Activated CD4-positive, alpha-beta T cell treated with anti-CD3 and anti-CD28 coated beads, Interleukin-2, amount 10 ng/mL, durations not matched to agents 24 days and 14 days (primary cell): ENCODE results near the gene RNF152. TPM values are rescaled to one million over a fixed set of nuclear protein-coding genes. Genes with fewer than 3 reads are reported as not detected.

ENCODE experiments used
- DNase-seq: peaks from one replicate; pipeline ENCODE4 v3.0.0; 2022
- H3K27ac Mint-ChIP-seq: one replicate; pipeline ENCODE4 v1.8.0; 2022; ENCODE audit warnings: mild to moderate bottlenecking, mixed read lengths
- H3K27me3 Mint-ChIP-seq: one replicate; pipeline ENCODE4 v1.8.0; 2022; ENCODE audit warnings: mixed read lengths
- H3K36me3 Mint-ChIP-seq: one replicate; pipeline ENCODE4 v1.8.0; 2022; ENCODE audit warnings: low read depth, mild to moderate bottlenecking, mixed read lengths
- H3K4me1 Mint-ChIP-seq: one replicate; pipeline ENCODE4 v1.8.0; 2021; ENCODE audit warnings: mixed read lengths
- H3K4me3 Mint-ChIP-seq: one replicate; pipeline ENCODE4 v1.8.0; 2022; ENCODE audit warnings: mild to moderate bottlenecking, moderate library complexity, mixed read lengths
- H3K9me3 Mint-ChIP-seq: one replicate; pipeline ENCODE4 v1.8.0; 2021; ENCODE audit warnings: mixed read lengths
- intact Hi-C: fragments of 100-400 bp; cut with micrococcal nuclease; formaldehyde crosslinking; loops from one replicate; pipeline ENCODE4 v1.15.1; 2023
- total RNA-seq: library from RNA; stranded (reverse); gene quantifications from 2 replicates; pipeline ENCODE4 v1.2.3, GENCODE V29; 2022

The RNF152 gene
- total RNA-seq, 1 donor from 2014 or later: 0.37 TPM

DNA sequence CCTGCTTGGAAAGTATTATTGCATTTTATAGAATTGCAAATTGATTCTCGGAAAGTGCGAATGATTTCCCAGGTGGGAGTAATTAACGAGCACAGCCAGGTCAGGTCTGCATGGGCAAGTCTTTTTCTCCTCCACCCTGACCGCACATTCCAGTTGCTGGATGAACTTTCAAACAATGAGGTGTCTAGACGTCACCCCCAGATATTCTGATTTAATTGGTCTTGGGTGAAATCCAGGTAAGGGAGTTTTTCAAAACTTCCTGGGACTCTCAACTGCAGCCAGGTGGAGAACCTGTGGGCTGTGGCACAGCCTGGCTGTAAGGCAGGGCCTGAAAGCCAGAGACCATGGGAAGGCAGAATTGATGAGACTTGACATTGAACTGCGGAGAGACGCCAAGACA lies 15.9 kb upstream of the RNF152 start:
- no peak for DNase-seq
- intact Hi-C loops: no loop called here
- Mint-ChIP-seq H3K4me1 (no peaks in the 10 kb centered on the region), H3K36me3 (no peaks in the 10 kb centered on the region), H3K27me3 (peaks cover 43% of the 10 kb centered on the region), H3K9me3 (peaks cover 8% of the 10 kb centered on the region), H3K4me3 (no peak overlapping the region), H3K27ac (no peak overlapping the region)

DNA sequence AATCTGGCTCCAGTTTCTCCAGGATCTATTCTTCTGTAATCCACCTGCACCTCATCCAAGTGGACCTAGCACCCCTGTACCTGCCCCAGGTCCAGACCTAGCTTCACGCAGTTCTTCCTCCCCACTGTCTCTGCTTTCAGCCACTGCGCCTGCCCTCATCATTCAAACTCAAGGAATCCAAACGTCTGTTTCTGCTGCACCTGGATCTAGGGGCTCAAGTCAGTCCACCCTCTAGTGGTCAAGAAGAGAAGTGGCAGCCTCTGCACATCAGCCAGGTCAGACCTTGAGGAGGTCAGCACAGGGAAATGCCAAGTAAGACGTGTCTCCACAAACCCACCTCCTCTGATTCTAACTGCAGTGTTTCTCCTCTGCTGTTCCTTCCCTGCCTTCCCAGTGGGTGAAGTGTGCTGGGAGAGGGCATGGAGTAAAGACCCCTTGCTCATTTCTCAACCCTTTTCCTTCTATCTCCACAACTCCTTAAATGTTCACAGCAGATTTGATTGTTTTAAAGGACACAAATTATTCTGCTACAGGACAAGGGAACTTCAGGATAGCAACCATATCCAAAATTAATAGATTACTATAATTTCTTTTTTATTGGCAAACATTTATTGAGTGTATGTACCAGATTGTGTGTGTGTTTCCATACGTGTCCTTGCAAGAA lies 8.6 kb upstream of the RNF152 start:
- peak; percentile 79 for DNase-seq
- intact Hi-C loops: loop anchor here (2.0 to 5.0 kb wide), 2 partner anchors 51 to 231 kb away; no protein-coding TSS in a partner anchor
- H3K4me1 Mint-ChIP-seq: peaks cover 2% of the 10 kb centered on the region
- no peak overlapping the region for H3K4me3 Mint-ChIP-seq
- no peaks in the 10 kb centered on the region for H3K9me3 Mint-ChIP-seq
- H3K36me3 Mint-ChIP-seq: no peaks in the 10 kb centered on the region
- H3K27ac Mint-ChIP-seq: no peak overlapping the region
- H3K27me3 Mint-ChIP-seq: peaks cover 45% of the 10 kb centered on the region

DNA sequence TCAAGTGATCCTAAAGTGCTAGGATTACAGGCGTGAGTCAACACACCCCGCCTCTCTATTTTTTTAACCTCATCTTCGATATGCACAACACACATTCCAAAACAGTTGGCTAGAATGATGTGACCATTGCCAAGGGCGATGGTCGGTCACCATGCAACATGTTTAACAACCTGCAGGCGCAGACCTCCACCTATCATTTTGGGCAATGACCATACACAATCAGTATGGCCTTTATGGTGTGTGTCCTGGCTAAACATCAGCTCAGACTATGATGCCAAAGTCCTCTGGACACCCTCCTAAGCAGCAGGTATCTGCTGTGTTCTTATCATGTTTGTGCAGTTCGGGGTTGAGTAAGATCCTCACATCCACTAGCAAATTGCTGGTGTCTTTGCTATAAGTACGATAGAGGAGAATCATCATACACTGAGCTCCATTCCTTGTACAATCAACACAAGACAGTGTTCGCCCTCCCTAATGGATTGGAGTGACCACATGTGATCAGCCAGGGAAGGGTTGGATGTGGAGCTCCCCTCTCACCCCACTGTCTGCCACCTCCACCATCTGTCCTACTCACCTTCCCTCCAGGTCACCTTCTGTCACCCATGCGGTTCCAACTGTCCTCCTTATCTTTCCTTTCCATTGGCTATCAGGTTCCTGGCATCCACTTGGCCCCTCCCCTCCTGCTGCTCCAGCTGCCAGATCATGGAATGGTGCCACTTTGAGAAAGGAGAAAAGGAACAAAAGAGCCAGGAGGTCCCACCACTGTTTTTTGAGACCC lies 7.9 kb upstream of the RNF152 start:
- Mint-ChIP-seq H3K4me1 (peaks cover 2% of the 10 kb centered on the region), H3K27me3 (peaks cover 47% of the 10 kb centered on the region), H3K27ac (no peak overlapping the region), H3K36me3 (no peaks in the 10 kb centered on the region), H3K9me3 (no peaks in the 10 kb centered on the region), H3K4me3 (no peak overlapping the region)
- intact Hi-C loops: loop anchor here (2.0 to 5.0 kb wide), 2 partner anchors 52 to 232 kb away; no protein-coding TSS in a partner anchor
- no peak for DNase-seq

DNA sequence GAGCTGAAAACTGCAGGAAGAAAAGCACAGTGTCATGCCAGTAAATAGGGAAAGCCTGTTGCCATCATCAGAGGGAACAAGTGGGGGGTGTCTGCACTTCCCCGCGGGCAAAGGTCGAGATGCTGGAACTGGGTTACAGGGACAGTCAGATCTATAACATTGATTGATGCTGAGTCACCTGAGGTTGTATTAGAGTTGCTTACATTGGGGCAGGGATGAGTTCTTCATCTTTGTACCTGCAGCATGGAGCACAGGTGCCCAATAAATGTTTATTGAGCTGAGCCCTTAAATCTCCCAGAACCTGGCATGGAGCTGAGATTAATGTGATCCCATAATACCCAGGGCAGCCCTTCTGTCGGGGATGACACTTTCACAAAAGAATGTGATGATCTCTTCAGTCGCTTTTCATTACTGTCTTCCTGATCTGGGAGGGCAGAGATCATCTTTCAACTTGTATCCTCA lies 5.9 kb upstream of the RNF152 start:
- no peaks in the 10 kb centered on the region for H3K9me3 Mint-ChIP-seq
- no peak overlapping the region for H3K27ac Mint-ChIP-seq
- H3K36me3 Mint-ChIP-seq: no peaks in the 10 kb centered on the region
- H3K27me3 Mint-ChIP-seq: peaks cover 52% of the 10 kb centered on the region
- H3K4me1 Mint-ChIP-seq: peaks cover 5% of the 10 kb centered on the region
- no peak overlapping the region for H3K4me3 Mint-ChIP-seq
- intact Hi-C loops: loop anchor here (10.0 kb wide), 1 partner anchor 134 kb away; no protein-coding TSS in a partner anchor
- no peak for DNase-seq

DNA sequence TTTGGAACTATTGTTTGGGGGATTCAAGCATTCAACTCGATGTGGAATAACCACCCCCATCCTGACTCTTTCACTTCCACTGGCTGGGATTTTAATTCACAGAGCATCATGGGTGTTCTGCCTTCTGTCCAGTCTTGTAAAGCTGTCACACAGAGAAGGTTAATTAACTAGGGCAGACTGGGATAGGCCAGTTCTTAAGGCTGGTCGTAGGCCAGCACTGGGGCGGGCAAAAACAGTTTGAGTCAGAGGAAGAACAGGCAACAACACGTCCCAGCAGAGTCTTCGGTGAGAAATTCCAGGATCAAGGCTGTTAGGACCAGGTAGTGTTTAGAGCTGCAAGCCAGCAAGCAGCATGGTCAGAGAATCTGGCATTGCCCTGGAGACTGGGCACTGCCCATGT lies 4.0 kb upstream of the RNF152 start:
- Mint-ChIP-seq H3K4me1 (peaks cover 12% of the 10 kb centered on the region), H3K9me3 (no peaks in the 10 kb centered on the region), H3K27me3 (peaks cover 59% of the 10 kb centered on the region), H3K36me3 (no peaks in the 10 kb centered on the region), H3K4me3 (no peak overlapping the region), H3K27ac (no peak overlapping the region)
- intact Hi-C loops: loop anchor here (10.0 kb wide), 1 partner anchor 132 kb away; no protein-coding TSS in a partner anchor
- DNase-seq: no peak

DNA sequence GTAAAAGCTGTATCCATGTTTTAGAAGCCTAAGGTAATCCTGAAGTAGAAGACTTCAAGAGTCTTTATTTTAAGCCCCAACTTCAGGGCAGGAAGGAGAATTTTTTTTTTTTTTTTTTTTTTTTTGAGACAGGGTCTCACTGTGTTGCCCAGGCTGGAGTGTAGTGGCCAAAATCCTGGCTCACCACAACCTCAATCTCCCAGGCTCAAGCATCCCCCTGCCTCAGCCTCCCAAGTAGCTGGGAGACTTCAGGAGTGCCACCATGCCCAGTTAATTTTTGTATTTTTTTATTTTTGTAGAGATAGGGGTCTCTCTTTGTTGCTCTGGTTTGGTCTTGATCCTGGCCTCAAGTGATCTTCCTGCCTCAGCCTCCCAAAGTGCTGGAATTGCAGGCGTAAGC lies 3.3 kb upstream of the RNF152 start:
- Mint-ChIP-seq H3K4me3 (no peak overlapping the region), H3K27ac (no peak overlapping the region), H3K9me3 (no peaks in the 10 kb centered on the region), H3K4me1 (peaks cover 10% of the 10 kb centered on the region), H3K27me3 (peaks cover 62% of the 10 kb centered on the region), H3K36me3 (no peaks in the 10 kb centered on the region)
- no peak for DNase-seq
- intact Hi-C loops: loop anchor here (10.0 kb wide), 1 partner anchor 131 kb away; no protein-coding TSS in a partner anchor

DNA sequence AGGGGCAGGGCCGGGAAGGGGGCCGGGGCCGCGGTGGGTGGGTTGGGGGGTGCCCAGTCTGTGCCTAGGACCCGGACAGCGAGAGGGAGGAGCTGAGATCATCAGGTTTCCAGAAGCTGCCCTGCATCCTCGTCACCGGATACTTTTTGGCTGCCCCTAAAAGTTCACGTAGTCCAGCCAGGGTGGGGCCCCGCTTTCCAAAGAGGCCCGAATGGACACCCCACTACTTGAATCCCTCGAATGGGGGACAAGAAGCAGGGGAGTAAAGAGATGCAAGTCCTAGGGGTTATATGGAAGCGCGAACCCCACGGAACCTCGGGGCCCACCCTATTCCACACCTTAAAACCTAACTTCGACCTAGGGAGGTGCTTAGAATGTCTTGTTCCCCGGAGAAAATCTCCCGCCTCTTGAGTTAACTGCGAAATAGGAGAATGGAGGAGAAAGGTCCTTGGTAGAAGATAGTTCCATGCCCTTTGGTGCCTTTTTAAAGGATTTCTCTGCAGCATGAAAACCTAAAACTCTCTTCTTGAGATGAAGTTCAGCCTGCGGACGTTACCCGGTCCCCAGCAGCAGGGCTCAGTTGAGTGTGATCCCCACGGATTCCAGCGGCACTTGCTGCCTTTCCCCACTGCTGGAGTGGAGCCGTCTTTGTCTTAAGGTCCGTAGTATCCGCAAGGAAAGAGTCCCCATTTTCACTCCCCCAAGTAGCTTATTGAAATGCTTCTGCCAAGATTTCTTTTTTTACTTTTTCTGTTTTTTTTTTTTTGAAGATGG lies 2.1 kb upstream of the RNF152 start:
- H3K27me3 Mint-ChIP-seq: peaks cover 65% of the 10 kb centered on the region

DNA sequence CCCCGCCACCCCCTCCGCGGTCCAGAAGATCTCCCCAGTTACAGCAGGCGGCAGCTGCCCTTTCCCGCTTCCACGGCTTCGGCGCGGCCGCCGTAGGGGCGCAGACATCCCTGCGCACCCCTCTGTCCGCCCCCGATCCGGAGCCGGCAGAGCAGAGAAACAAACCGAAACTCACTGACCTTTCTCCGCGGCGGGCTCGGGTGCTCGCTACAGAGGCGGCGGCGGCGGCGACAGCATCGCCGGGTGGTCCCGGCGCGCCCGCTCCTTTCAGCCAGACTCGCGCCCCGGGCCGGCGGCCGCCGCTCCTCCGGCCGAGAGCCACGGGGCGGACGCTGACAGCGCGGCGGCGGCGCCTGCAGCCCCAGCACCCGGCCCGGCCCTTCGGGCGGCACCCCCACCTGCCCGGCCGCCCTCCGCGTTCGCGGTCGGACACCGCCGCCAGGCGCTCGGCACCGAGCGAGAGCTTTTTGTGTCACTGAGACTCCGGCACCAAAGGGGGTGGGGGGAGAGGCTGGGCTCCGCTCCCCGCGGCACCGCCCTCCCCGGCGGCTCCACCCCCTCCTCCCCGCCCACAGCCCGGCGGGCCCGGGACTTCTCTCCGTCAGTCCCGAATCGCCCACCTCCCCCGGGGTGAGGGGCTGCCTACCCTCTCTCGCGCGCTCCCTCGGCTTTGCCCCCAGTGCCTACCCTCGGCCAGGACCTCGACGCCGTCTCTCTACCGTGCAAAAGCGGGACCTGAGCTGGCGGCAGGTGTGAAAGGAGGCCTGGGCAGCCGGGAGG lies 1.4 kb upstream of the RNF152 start:
- peak; percentile 89 for DNase-seq
- peaks cover 70% of the 10 kb centered on the region for H3K27me3 Mint-ChIP-seq
- H3K36me3 Mint-ChIP-seq: no peaks in the 10 kb centered on the region
- intact Hi-C loops: loop anchor here (2.0 to 10.0 kb wide), 4 partner anchors 33 to 312 kb away; no protein-coding TSS in a partner anchor
- H3K4me3 Mint-ChIP-seq: peak overlapping the region; percentile 84
- peak overlapping the region; percentile 58 for H3K27ac Mint-ChIP-seq
- H3K4me1 Mint-ChIP-seq: peaks cover 10% of the 10 kb centered on the region
- H3K9me3 Mint-ChIP-seq: no peaks in the 10 kb centered on the region

More for the DNA sequence above, 2.1 kb upstream of the RNF152 start:
- no peaks in the 10 kb centered on the region for H3K9me3 Mint-ChIP-seq
- no peaks in the 10 kb centered on the region for H3K36me3 Mint-ChIP-seq
- intact Hi-C loops: loop anchor here (5.0 to 10.0 kb wide), 3 partner anchors 130 to 313 kb away; no protein-coding TSS in a partner anchor
- no peak for DNase-seq
- peaks cover 10% of the 10 kb centered on the region for H3K4me1 Mint-ChIP-seq
- no peak overlapping the region for H3K27ac Mint-ChIP-seq
- H3K4me3 Mint-ChIP-seq: peak overlapping the region; percentile 84

DNA sequence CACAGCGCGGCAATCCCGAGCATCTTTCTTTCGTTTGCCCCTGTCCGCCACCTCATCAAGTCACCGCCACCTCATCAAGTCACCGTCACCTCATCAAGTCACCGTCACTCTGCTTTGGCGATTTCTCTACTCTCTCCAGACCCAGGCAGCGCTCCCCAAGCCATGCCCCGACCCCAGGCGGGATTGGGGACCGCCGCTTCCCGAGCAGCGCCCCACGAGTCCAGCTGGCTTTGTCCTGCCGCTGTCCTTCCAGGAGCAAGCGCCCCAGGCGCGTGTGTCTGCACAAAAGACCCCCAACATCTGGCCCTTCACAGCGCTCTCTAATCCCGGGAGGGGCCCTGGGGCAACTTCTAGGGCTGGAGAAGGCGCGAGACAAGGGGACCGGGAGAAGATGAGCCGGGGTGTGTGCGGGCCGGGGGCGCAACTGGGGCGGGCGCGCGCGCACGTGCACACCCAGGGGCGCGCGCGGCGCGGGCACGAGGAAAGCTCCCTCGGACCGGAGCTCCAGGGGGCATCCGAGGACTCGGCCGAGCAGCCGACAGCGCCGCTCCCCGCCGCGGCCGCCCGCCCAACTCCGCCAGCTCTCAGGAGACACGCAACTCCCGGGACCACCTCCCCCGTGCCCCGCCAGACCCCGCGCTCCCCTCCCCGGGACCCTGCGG lies 633 bp upstream of the RNF152 start:
- Mint-ChIP-seq H3K27me3 (peaks cover 63% of the 10 kb centered on the region), H3K9me3 (no peaks in the 10 kb centered on the region), H3K4me1 (peaks cover 10% of the 10 kb centered on the region), H3K27ac (peak overlapping the region; percentile 14), H3K4me3 (peak overlapping the region; percentile 84), H3K36me3 (no peaks in the 10 kb centered on the region)
- peak; percentile 75 for DNase-seq
- intact Hi-C loops: loop anchor here (2.0 to 10.0 kb wide), 4 partner anchors 33 to 311 kb away; no protein-coding TSS in a partner anchor

DNA sequence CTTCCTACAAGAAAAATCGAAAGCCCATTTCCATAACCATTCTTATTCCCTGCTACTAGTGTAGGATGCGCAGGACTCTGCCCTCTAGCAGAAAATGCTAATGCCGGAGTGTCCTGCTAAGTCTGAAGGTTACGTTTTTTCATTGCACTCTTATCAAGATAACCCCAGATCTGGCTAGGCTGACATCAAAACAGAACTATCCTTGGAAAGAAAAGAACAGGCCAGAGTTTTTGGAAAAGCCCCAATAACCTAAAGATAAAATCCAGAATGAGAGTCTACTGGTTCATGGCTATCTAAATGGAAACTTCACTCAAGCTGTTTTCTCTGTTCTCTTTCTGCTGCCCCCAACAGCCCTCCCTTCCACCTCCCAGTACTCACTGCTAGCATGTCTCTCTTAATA lies 913 bp downstream of the RNF152 start:
- H3K9me3 Mint-ChIP-seq: no peaks in the 10 kb centered on the region
- no peak for DNase-seq
- H3K36me3 Mint-ChIP-seq: no peaks in the 10 kb centered on the region
- intact Hi-C loops: loop anchor here (2.0 to 10.0 kb wide), 4 partner anchors 35 to 310 kb away; no protein-coding TSS in a partner anchor
- H3K27ac Mint-ChIP-seq: no peak overlapping the region
- H3K4me1 Mint-ChIP-seq: peaks cover 10% of the 10 kb centered on the region
- no peak overlapping the region for H3K4me3 Mint-ChIP-seq
- peaks cover 57% of the 10 kb centered on the region for H3K27me3 Mint-ChIP-seq

DNA sequence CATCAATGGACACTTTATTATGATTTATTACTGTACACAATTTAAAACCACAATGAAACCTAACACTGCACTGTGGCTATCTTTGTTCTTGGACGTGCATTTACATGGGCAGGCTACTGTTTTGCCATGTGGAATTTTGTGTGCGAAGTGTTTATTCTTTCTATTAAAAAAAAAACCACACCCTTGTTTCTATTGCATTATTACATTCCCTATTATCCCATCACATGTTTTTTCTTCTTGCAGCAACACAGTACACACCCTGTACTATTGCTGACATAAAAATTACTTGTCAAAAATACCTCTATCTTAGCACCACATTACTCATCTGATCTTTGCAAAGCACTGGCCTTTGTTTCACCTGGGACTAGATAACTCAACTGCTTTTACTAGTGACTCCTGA lies 1.5 kb downstream of the RNF152 start:
- intact Hi-C loops: loop anchor here (5.0 to 10.0 kb wide), 3 partner anchors 126 to 309 kb away; no protein-coding TSS in a partner anchor
- Mint-ChIP-seq H3K4me3 (no peak overlapping the region), H3K9me3 (no peaks in the 10 kb centered on the region), H3K27me3 (peaks cover 53% of the 10 kb centered on the region), H3K4me1 (peaks cover 10% of the 10 kb centered on the region), H3K36me3 (no peaks in the 10 kb centered on the region), H3K27ac (no peak overlapping the region)
- DNase-seq: no peak

DNA sequence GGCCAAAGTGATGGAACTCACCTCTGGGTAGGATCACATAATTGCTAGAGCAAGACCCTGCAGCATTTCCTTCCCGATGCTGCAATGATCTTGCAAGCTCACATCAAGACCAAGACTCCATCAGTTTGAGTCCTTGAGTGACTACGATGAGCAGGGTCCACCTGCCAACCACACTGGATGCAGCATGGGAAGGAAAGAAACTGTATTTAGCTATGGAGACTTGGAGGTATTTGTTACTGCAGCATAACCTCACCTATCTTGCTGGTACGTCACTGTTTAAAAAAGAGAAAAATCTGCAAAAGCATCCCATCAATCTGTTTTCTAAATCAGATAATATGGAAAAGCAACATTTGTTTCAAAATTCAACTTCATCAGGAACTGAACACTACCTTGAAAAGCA lies 2.5 kb downstream of the RNF152 start:
- Mint-ChIP-seq H3K27ac (no peak overlapping the region), H3K36me3 (no peaks in the 10 kb centered on the region), H3K27me3 (peaks cover 54% of the 10 kb centered on the region), H3K4me1 (peaks cover 10% of the 10 kb centered on the region), H3K9me3 (no peaks in the 10 kb centered on the region), H3K4me3 (no peak overlapping the region)
- DNase-seq: no peak
- intact Hi-C loops: loop anchor here (5.0 to 10.0 kb wide), 3 partner anchors 126 to 308 kb away; no protein-coding TSS in a partner anchor
